ENCODE measurements around the gene CCDC17.

GRCh38 chr1:45570631-45571030 lies 53.2 kb downstream of the CCDC17 start:
- no peak for TF ChIP-seq CTCF (optimal IDR thresholded peaks at IDR 0.05 in 1 of 3, IDR thresholded peaks at IDR 0.05 in 1 of 3, conservative IDR thresholded peaks at IDR 0.05 in 1 of 3; ENCODE audit: extremely low read depth in 1 of 3, insufficient read depth in 2 of 3, low read length in 3 of 3)
- no peak for TF ChIP-seq EZH2 (IDR thresholded peaks at IDR 0.05; ENCODE audit: low read length)

All from keratinocyte (primary cell).